Hepatocyte (in vitro differentiated cells): ENCODE measurements around the gene SEMA4C.

ENCODE experiments used
- CTCF ChIP-seq: fragments of 200-600 bp; sonication (generic); IDR thresholded peaks from 2 replicates; pipeline ENCODE4 v1.5.1; 2016; ENCODE audit warnings: antibody characterized with exemption, mild to moderate bottlenecking; ENCODE audit not compliant: poor library complexity
- EZH2 ChIP-seq: fragments of 200-600 bp; sonication (generic); IDR thresholded peaks from 2 replicates; pipeline ENCODE4 v1.6.1; 2016; ENCODE audit warnings: antibody characterized with exemption, mild to moderate bottlenecking, borderline replicate concordance
- EZH2phosphoT487 ChIP-seq: fragments of 200-600 bp; sonication (generic); IDR thresholded peaks from one replicate; pipeline ENCODE4 v1.6.1; 2018; ENCODE audit warnings: antibody characterized with exemption, mild to moderate bottlenecking, low read depth, moderate library complexity; ENCODE audit not compliant: unreplicated experiment, severe bottlenecking

GRCh38 chr2:96866586-96866985, 3.3 kb downstream of the SEMA4C start:
- TF ChIP-seq CTCF (no peak), EZH2 (no peak), EZH2phosphoT487 (no peak)
